Trophoblast cell (in vitro differentiated cells and primary cell): ENCODE measurements around the gene CAMK2B.

Experiments used
- DNase-seq, 2 donors: peaks; one replicate each; pipeline ENCODE4 v3.0.0-alpha.2; 2016
- H2AFZ ChIP-seq: 2 replicates; pipeline ENCODE4 v1.6.1; 2013; ENCODE audit warnings: low read length, moderate library complexity, mild to moderate bottlenecking; ENCODE audit not compliant: insufficient read depth, poor library complexity
- H2AK5ac ChIP-seq: 2 replicates; pipeline ENCODE4 v1.6.1; 2013; ENCODE audit warnings: mild to moderate bottlenecking, low read length
- H2BK120ac ChIP-seq: 2 replicates; pipeline ENCODE4 v1.6.1; 2013; ENCODE audit warnings: low read length, mild to moderate bottlenecking, moderate library complexity; ENCODE audit not compliant: insufficient read depth, poor library complexity
- H2BK12ac ChIP-seq: 2 replicates; pipeline ENCODE4 v1.6.1; 2013; ENCODE audit warnings: mild to moderate bottlenecking, low read length, moderate library complexity
- H2BK5ac ChIP-seq: 2 replicates; pipeline ENCODE4 v1.6.1; 2013; ENCODE audit warnings: low read length, low read depth, moderate library complexity, mild to moderate bottlenecking; ENCODE audit not compliant: poor library complexity
- H3K14ac ChIP-seq: 2 replicates; pipeline ENCODE4 v1.6.1; 2013; ENCODE audit warnings: mild to moderate bottlenecking, low read length
- H3K18ac ChIP-seq: 2 replicates; pipeline ENCODE4 v1.6.1; 2013; ENCODE audit warnings: mild to moderate bottlenecking, low read length
- H3K23ac ChIP-seq: 2 replicates; pipeline ENCODE4 v1.6.1; 2013; ENCODE audit warnings: low read length
- H3K27ac ChIP-seq: 2 replicates; pipeline ENCODE4 v1.5.1; 2013; ENCODE audit warnings: low read depth, mild to moderate bottlenecking, inconsistent platforms, low read length, moderate library complexity
- H3K27me3 ChIP-seq: 2 replicates; pipeline ENCODE4 v1.6.1; 2013; ENCODE audit warnings: inconsistent platforms, mild to moderate bottlenecking, low read length, moderate library complexity; ENCODE audit not compliant: insufficient read depth
- H3K36me3 ChIP-seq, 2 experiments: 1 replicate in 1 of 2; 2 replicates in 1 of 2; pipeline ENCODE4 v1.6.1; 2013; ENCODE audit warnings: low read length in 2 of 2, mild to moderate bottlenecking in 2 of 2, moderate library complexity in 1 of 2; ENCODE audit not compliant: insufficient read depth in 2 of 2, control insufficient read depth in 1 of 2
- H3K4ac ChIP-seq: 2 replicates; pipeline ENCODE4 v1.6.1; 2013; ENCODE audit warnings: low read depth, mild to moderate bottlenecking, low read length, moderate library complexity
- H3K4me1 ChIP-seq, 2 experiments: 1 replicate in 1 of 2; 2 replicates in 1 of 2; pipeline ENCODE4 v1.6.1; 2013; ENCODE audit warnings: low read length in 2 of 2, mild to moderate bottlenecking in 2 of 2, moderate library complexity in 1 of 2; ENCODE audit not compliant: insufficient read depth in 2 of 2, control insufficient read depth in 1 of 2
- H3K4me2 ChIP-seq: 2 replicates; pipeline ENCODE4 v1.6.1; 2013; ENCODE audit warnings: inconsistent platforms, mild to moderate bottlenecking, low read length, moderate library complexity
- H3K4me3 ChIP-seq: 2 replicates; pipeline ENCODE4 v1.5.1; 2013; ENCODE audit warnings: mild to moderate bottlenecking, low read depth, low read length, inconsistent platforms
- H3K79me1 ChIP-seq: one replicate; pipeline ENCODE4 v1.6.1; 2013; ENCODE audit warnings: low read length
- H3K79me2 ChIP-seq: 2 replicates; pipeline ENCODE4 v1.6.1; 2013; ENCODE audit warnings: low read length, mild to moderate bottlenecking; ENCODE audit not compliant: control insufficient read depth, insufficient read depth, poor library complexity
- H3K9ac ChIP-seq: 2 replicates; pipeline ENCODE4 v1.6.1; 2013; ENCODE audit warnings: mild to moderate bottlenecking, low read length
- H3K9me3 ChIP-seq: 2 replicates; pipeline ENCODE4 v1.6.1; 2013; ENCODE audit warnings: low read depth, mild to moderate bottlenecking, control low read depth, inconsistent platforms, low read length; ENCODE audit not compliant: insufficient read depth
- H4K12ac ChIP-seq: 2 replicates; pipeline ENCODE4 v1.6.1; 2013; ENCODE audit warnings: low read depth, mild to moderate bottlenecking, low read length, moderate library complexity
- H4K8ac ChIP-seq: 2 replicates; pipeline ENCODE4 v1.6.1; 2013; ENCODE audit warnings: low read depth, mild to moderate bottlenecking, low read length, moderate library complexity
- H4K91ac ChIP-seq: one replicate; pipeline ENCODE4 v1.6.1; 2013; ENCODE audit warnings: low read depth, mild to moderate bottlenecking, low read length, moderate library complexity
- WGBS: extraction: QIAGEN DNeasy Blood & Tissue Kit; methylation state at CpG from one replicate; pipeline ENCODE4 v1.1.7; 2013; ENCODE audit warnings: missing lambda C conversion rate; ENCODE audit not compliant: insufficient read length, insufficient coverage; ENCODE audit errors: extremely low coverage; 5-methylcytosine and 5-hydroxymethylcytosine counted together

Gene CAMK2B

DNA sequence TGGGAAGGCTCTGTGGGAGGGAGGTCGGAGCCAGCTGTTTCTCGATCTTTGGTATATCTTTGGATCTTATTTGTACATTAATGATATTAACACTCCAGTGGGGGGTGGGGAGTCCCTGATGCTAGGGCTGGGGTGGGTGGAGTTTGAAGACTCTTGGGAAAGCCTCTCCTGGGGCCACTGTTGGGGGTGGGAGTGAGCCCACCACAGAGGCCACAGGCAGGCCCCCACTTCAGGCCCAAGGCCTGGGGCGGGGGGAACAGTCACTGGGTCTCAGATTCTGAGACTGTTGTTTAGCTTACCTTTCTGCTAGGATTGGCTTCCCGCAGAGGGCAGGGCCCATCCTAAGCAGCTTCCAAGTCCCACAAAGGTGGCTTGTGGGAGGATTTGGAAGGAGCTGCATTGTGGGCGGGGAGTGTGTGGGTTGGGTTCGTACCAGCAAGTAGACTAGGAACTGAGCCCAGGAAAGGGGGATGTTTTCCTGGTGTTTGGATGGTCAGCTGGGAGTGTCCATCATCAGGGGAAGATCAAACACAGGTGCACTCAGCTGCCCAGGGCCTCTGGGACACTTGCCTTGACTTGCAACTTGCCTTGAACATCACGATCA, 112.7 kb downstream of the CAMK2B start:
- no peak overlapping the region for H4K8ac ChIP-seq
- no peak overlapping the region for H3K4ac ChIP-seq
- no peak overlapping the region for H4K12ac ChIP-seq
- H3K4me3 ChIP-seq = no peak overlapping the region
- H3K9me3 ChIP-seq = no peaks in the 10 kb centered on the region
- H3K79me2 ChIP-seq = no peaks in the 10 kb centered on the region
- H3K79me1 ChIP-seq = no peaks in the 10 kb centered on the region
- H4K91ac ChIP-seq = no peak overlapping the region
- no CpG with 5 or more reads among the region's 7 CpGs for WGBS
- H3K18ac ChIP-seq = no peak overlapping the region
- H2BK12ac ChIP-seq = no peak overlapping the region
- H2AFZ ChIP-seq = no peak overlapping the region
- DNase-seq = no peak
- no peaks in the 10 kb centered on the region for H3K4me1 ChIP-seq
- no peak overlapping the region for H2BK120ac ChIP-seq
- H3K14ac ChIP-seq = no peak overlapping the region
- peaks cover 55 to 65% of the 10 kb centered on the region in 2 experiments for H3K36me3 ChIP-seq
- H2AK5ac ChIP-seq = no peak overlapping the region
- no peak overlapping the region for H3K27ac ChIP-seq
- no peak overlapping the region for H3K9ac ChIP-seq
- H2BK5ac ChIP-seq = no peak overlapping the region
- no peaks in the 10 kb centered on the region for H3K27me3 ChIP-seq
- no peak overlapping the region for H3K23ac ChIP-seq
- no peak overlapping the region for H3K4me2 ChIP-seq

DNA sequence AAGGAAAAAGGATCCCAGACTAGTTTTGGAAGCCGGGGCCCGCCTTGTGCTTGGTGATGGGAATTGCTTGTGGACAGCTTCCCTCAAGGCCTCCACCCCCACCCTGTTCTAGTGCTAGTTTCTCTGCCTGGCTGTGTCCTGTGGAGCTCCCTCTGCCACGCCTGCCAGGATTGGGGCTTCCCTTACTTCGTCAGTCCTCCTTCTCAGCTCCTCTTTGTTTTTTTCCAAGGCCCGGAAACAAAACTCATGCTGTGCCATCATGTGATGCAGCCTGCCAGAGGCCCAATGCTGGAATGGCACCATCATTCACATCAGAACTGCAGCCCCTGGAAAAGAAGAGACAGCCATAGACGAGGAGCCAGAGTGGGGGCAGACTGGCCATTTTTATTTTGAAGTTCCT, 113.4 kb downstream of the CAMK2B start:
- no peak overlapping the region for H3K4ac ChIP-seq
- H3K9ac ChIP-seq = no peak overlapping the region
- no peaks in the 10 kb centered on the region for H3K79me1 ChIP-seq
- H4K91ac ChIP-seq = no peak overlapping the region
- no peaks in the 10 kb centered on the region for H3K4me1 ChIP-seq
- no peak overlapping the region for H2BK120ac ChIP-seq
- no peak overlapping the region for H3K4me3 ChIP-seq
- no peak overlapping the region for H2AK5ac ChIP-seq
- no peak overlapping the region for H3K14ac ChIP-seq
- no peak overlapping the region for H3K4me2 ChIP-seq
- H4K12ac ChIP-seq = no peak overlapping the region
- no peak overlapping the region for H2BK12ac ChIP-seq
- H3K9me3 ChIP-seq = no peaks in the 10 kb centered on the region
- no peaks in the 10 kb centered on the region for H3K27me3 ChIP-seq
- WGBS = no CpG with 5 or more reads among the region's 6 CpGs
- peaks cover 59 to 71% of the 10 kb centered on the region in 2 experiments for H3K36me3 ChIP-seq
- H3K18ac ChIP-seq = no peak overlapping the region
- H2AFZ ChIP-seq = no peak overlapping the region
- no peak for DNase-seq
- H3K27ac ChIP-seq = no peak overlapping the region
- H3K23ac ChIP-seq = no peak overlapping the region
- H3K79me2 ChIP-seq = no peaks in the 10 kb centered on the region
- no peak overlapping the region for H4K8ac ChIP-seq
- no peak overlapping the region for H2BK5ac ChIP-seq

DNA sequence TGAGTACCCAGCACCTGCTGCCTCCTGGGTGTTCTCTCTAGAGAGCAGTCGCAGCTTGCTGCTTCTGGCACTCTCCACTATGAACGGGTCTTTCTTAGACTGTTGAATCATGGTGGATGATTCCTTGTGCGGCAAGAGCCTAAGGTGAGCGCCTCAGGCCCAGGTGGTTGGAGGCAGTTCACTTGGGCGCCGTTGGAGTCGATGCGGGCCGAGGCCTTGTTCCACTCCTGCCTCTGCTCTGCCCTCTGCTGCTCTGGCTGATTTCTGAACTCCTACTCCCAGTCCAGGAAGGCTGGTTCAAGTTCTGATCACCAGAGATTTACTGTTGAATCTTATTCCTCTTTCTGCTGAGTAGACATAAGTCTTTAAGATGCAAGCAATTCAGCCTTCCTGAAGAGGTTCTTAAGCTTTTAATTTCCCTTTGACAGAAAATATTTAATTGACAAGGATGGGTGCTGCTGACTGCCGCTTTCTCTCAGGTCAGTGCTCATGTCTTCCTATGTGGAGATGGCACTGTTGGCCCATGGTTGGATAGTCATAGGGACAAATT, 114.2 kb downstream of the CAMK2B start:
- Histone ChIP-seq H3K4me1 (no peaks in the 10 kb centered on the region), H3K4ac (no peak overlapping the region)
- no CpG with 5 or more reads among the region's 10 CpGs for WGBS

DNA sequence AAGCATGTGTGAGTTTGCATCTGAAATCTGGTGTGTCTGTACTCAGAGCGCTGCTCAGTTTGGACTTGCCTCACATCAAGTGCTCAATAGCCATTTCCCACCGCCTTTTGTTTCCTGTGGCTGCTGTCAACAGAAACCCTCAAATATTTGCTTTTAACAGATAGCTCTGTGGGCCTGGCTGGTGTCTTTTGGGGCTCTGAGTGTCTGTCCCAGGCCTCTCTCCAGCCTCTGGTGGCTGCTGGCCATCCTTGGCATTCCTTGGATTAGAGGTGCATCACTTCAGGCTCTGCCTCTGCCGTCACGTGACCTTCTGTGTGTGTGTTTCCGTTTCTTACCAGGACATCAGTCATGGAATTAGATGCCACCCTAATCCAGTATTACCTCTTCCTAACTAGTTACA, 115.3 kb downstream of the CAMK2B start:
- Histone ChIP-seq H3K4me2 (no peak overlapping the region), H3K36me3 (peaks cover 68 to 85% of the 10 kb centered on the region in 2 experiments), H3K27me3 (no peaks in the 10 kb centered on the region), H3K79me2 (no peaks in the 10 kb centered on the region), H3K14ac (no peak overlapping the region), H3K9me3 (no peaks in the 10 kb centered on the region), H3K9ac (no peak overlapping the region), H2BK12ac (no peak overlapping the region), H3K79me1 (no peaks in the 10 kb centered on the region), H2BK5ac (no peak overlapping the region), H3K4me1 (no peaks in the 10 kb centered on the region), H4K91ac (no peak overlapping the region), H3K4me3 (no peak overlapping the region), H2AFZ (no peak overlapping the region), H4K8ac (no peak overlapping the region), H3K4ac (no peak overlapping the region), H2BK120ac (no peak overlapping the region), H3K18ac (no peak overlapping the region), H3K23ac (no peak overlapping the region), H2AK5ac (no peak overlapping the region), H3K27ac (no peak overlapping the region), H4K12ac (no peak overlapping the region)
- DNase-seq = no peak
- WGBS = no CpG with 5 or more reads among the region's 5 CpGs

More for the DNA sequence above, 114.2 kb downstream of the CAMK2B start:
- Histone ChIP-seq H3K4me3 (no peak overlapping the region), H3K9ac (no peak overlapping the region), H3K27me3 (no peaks in the 10 kb centered on the region), H4K12ac (no peak overlapping the region), H3K9me3 (no peaks in the 10 kb centered on the region), H3K27ac (no peak overlapping the region), H3K23ac (no peak overlapping the region), H2BK5ac (no peak overlapping the region), H3K18ac (no peak overlapping the region), H2AFZ (no peak overlapping the region), H3K36me3 (peaks cover 64 to 76% of the 10 kb centered on the region in 2 experiments), H3K4me2 (no peak overlapping the region), H4K8ac (no peak overlapping the region), H2AK5ac (no peak overlapping the region), H2BK120ac (no peak overlapping the region), H3K79me1 (no peaks in the 10 kb centered on the region), H3K79me2 (no peaks in the 10 kb centered on the region), H2BK12ac (no peak overlapping the region), H3K14ac (no peak overlapping the region), H4K91ac (no peak overlapping the region)
- DNase-seq = no peak
